CD4-positive, alpha-beta T cell treated with Interleukin-12 subunit alpha and Interleukin-12 subunit beta, for 1 hour (primary cell): ENCODE data around the gene IL16.

Experiments used
- DNase-seq: peaks from one replicate; pipeline ENCODE4 v3.0.0-alpha.2; 2020

Gene IL16

DNA sequence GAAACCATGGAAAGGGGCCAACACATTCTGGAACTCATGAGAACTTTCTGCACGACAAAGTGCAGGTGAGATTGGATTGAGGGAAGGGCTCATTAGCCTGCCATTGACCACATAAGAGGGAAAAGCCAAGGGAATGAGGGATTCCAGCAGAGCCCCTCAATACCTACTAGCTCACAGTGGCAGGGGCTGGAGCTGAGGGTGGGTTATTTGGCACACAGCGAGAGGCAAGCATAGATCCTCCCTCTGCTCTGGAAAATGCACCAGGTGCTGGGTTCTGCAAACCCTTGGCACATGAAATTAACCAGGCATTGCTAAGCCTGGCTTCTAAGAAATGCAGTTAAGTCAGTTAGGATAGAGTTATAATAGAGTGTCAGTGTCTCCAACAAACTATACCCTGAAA lies 60.8 kb downstream of the IL16 start:
- DNase-seq = no peak

DNA sequence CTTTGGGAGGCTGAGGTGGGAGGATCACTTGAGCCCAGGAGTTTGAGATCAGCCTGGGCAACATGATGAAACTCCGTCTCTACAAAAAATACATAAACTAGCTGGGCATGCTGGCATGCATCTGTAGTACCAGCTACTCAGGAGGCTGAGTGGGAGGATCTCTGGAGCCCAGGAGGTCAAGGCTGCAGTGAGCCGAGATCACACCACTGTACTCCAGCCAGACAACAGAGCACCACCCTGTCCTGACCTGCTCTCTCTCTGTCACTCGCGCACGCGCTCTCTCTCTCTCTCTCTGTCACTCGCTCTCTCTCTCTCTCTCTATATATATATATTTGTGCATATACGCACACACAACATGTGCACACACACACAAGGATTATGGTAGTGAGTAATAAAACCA lies 61.8 kb downstream of the IL16 start:
- no peak for DNase-seq

DNA sequence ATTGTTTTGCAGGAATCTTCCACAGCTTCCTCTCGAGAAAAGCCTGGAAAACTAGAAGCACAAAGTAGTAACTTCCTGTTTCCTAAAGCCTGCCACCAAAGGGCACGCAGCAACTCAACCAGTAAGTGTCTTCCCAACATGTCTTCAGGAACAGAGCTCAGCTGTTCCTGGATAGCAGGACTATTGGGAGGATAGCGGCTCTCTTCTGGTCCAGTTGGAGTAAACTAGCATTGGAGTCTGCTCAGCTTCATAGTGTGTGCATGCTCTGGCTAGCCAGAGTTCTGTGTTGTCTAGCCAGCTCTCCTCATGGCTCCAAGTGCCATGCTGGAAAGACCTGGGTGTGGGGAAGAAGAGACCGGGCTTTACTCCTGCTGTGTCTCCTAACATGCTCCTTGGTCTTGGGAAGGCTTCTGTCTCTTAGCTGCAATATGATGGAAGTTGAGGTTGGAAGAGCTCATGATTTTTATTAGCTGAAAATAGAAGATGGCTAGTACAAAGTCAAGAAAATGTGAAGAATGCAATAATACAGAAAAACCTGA lies 63.1 kb downstream of the IL16 start:
- no peak for DNase-seq

DNA sequence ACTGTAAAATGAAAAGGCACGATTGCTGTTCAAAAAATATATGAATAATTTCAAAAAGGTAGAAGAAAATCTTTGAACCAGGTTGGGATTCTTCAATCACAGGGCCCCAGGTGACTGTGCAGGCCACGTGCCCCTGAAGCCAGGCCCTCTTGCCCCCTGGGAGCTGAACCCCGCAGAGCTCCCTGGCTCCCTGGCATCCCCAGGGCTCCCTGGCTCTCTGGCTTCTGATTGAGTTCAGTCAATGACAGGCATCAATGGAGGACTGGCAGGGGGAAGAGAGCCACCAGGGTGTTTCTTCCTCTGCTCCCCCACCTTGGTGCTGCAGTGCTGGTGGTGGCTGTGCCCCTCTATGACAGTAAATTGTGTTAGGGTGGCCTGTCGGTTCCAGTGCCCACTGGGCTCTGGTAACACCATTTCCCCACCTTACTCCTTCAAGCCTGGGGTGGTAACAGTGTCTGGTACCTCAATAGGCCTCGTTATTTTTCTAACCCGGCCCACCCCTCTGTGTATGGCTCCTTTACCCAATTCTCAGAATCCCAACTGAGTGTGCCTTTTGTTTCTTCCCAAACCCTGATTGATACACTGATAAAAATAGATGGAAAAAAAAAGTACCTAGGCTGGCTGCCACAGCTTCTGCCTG lies 64.6 kb downstream of the IL16 start:
- DNase-seq = no peak

DNA sequence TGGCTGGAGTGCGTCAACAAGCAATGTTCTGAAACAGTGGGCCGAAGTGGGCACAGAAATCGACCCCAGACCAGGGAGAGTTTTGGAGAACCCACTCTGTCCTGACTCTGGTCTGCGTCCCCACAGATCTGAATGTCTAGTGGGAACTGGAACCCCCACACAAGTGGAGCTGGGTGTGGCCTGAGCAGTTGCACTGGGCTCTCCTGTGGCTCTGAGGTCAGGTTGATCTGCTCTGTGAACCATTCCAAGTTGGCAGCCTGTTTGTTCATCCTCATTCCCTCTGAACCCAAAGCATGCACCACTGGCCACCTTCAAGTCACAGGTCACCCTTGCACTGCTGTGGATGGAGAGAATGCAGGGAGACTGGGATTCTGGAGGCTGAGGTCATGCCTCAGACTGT lies 66.8 kb downstream of the IL16 start:
- no peak for DNase-seq

DNA sequence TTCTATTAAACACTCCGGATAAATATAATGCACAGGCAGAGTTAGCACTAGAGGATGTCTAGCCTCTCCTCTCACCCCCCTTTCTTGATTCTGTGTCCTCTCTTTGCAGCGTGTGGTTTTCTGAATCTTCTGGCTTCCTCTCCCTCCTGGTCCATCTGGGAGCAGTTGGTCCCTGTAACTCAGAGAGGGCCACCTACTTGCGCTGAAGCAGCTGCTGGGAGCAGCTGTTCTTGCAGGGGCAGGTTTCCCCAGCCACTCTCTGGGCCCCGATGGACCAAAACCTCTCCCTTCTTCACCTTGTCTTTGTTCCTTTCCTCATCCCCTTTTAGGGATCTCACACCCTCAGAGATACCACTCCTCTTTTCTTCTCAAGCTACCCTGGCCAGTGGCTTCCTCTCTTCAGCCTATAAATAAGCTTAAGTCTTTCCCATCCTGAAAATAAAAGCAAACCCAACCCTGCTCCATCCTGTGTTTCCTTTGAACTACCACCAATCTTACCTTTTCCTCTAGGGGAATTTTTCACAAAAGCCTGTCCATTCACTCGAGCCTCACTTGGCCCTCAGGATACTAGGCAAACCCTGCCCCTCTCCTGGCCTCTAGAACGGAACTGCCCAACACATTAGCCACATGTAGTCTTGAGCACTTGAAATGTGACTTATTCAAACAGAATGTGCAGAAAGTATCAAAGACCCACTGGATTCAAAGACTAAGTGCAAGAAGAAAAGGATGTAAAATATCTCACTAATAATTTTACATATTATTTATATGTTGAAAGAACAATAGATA lies 67.6 kb downstream of the IL16 start:
- no peak for DNase-seq

DNA sequence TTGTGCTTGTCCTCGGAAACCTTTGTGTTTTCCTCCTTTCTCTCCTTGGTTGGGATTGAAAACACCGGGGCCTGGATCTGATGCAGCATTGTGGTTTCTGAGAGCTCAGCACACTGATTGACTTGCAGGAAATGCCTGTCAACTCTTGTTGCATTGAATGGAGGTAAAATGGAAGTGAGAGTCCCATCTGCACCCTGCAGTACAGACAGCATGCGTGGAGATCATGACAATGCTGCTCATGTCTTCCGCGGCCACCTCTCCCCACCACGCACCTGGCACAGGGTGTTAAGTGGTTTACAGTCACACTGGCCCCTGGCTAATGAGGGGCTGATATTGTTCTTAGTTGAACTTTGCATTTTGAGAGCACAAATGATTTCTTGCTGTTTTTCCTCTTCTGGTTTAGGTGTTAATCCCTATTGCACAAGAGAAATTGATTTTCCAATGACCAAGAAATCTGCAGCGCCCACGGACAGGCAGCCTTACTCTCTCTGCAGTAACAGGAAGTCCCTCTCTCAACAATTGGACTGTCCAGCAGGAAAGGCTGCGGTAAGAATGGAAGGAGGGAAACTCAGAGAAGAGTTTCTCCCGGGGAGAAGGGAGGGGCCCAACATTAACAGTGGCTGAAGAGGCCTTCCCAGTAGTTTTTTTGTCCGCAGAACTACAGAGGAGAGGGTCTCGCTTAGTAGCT lies 68.7 kb downstream of the IL16 start:
- DNase-seq = no peak

DNA sequence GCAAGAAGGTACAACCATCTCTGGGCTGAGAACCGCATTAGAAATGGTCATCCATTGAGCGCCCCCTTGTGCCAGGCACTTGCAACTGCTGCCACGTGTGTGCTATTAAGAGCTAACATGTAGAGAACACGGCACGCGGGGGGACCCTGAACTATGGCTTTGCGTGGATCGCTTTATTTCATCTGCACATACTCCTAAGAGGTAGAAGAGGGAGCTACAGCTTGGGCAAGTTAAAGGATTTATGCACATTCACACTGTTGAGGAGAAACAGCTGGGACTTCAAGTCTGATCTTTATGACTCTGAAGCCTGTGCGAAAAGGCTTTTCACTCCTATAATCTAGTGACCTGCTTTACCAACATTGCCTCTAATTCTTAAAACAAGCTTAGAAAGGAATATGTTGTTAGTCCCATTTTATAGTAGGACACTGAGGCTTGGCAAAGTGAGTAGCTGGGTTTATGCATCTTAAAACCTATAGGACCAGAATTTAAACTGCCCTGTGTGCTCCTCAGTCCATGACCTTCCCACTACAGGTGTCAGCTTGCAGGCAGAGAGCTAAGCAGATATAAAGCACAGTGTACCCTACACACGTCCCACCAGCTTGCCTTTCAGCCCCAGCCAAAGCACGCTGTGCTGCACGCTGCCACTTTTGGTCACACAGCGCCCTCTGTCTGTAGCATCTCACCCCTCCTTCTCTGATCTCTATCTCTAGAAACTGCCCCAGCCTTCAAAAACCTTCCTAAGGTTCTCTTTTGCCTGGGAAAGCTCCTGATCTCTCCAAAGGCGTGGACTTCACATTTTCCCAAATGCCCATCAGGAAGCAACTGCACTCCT lies 69.5 kb downstream of the IL16 start:
- peak; percentile 83 for DNase-seq

DNA sequence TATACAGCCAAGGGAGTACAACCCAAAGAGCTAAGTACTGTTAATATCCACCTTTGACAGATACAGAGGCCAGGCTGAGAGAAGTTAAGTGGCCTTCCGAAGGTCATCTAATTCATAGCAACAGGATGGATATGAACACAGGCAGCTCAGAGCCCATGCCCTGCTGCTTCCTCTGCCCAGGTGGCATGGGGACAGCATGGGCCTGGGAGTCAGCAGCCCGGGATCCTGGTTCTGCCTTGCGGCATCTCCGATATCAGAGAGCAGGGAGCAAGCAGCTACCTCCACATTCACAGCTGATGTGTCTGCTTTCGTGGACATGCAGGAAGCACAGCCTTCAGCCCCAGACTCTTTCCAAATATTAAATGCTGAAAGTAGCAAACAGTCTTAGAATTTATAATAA lies 71.7 kb downstream of the IL16 start:
- no peak for DNase-seq

DNA sequence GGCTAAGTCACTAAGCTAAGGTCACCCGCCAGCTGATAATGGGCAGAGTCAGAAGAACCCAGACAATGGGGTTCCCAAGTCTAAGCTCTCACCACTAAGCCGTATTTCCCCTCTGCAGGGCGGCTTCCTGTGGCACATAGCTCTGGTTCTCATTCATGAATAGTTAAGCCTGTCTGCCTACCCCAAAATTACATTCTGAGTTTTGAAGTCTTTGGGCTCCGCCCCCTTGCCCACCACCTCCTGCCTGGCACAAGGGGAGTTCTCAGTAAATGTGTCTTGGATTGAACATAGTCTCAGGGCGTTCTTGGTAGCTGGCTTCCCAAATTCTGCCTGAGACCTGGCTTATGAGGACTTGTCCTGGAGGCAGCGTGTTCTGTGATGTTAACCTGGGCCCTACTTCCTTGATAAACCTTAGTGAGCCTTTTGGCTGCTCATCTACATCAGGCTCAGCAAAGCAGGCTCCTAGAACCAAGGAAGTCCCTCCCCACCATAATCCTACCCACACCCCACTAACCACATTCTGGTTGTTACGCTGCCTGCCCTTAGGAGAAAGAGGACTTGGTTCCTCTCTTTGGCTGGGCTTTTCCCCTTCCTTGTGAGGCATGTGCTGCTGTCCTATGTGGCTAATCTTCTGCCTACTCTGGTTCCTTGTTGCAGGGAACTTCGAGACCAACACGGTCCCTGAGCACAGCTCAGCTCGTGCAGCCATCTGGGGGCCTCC lies 72.4 kb downstream of the IL16 start:
- no peak for DNase-seq

DNA sequence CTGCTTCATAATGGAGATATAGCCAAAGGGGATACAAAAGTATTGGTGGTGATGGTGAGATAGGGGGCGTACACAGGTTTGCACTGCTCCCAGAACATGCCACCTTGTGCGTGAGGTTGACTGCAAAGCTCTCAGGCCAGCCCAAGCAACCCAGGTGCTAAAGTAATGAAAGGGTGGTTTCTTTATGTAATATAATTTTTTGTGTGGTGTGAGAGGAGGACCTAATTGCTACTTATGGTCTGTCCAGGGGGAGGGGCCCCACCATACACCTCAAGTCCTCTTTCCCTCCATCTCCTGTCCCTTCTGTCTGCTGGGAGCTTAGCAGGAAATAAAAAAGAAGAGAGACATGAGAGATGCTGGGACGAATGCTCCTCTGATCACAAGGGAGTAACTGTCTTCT lies 73.5 kb downstream of the IL16 start:
- no peak for DNase-seq

DNA sequence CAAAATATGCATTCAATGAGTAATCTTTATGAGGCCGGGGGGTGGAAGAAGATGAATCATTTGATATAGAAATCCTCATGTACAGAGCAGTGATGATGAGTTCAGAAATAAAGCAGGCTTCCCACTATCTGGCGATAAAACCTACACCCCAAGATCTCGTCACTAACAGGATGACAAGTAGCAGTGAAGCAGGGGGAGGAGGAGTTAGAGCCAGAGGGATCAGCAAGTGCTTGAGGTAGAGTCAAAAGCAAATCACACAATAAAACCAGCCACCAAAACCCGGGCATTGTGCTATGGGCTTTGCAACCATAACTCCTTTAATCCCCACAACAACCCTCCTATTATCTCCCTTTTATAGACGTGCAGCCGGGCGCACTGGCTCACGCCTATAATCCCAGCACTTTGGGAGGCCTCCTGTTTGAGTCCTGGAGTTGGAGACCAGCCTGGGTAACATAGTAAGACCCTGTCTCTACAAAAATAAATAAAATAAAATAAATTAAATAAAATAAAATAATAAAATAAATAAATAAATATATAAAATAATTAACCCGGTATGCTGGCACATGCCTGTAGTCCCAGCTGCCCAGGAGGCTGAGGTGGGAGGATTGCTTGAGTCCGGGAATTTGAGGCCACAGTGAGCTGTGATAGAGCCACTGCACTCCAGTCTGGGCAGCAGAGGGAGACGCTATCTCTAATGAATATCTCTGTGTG lies 74.3 kb downstream of the IL16 start:
- no peak for DNase-seq

DNA sequence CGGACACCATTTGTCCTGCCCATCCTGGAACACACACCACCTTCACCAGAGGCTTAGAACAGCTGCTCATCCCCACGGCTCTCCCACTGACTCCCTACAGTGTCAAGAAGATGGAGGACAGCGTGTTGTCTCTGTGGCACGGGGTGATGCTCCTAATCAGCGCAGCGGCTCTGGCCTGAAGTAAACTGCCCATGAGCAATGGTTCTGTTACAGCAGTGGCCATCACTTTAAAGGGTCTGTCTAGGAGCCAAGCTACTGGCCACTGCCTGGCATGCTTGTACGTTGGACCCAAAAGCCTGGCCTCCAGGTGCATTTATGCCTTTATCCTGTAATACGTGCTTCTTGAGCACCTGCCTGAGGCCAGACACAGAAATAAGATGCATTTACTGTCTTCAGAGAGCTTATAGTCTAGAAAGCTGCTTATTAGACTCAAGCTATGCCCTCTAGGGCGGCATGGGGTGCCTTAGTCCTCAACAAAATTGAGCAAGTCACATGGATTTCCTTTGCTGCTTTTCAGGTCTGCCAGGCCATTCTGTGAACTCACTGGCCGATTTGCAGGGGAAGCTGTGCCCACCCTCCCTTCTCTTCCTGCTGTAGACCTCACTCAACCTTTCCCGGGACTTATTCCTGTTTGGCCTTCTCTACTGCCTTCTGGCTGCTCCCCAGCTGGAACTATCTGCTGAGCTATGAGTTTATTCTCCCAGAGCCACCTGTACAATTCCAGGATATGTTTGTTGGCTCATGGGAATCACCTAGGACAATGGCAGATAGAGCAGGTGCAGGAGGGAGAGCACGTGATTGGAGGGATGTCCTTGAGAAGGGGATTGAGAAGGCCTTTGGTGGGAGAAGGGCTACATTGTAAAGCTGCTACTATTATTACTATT lies 75.3 kb downstream of the IL16 start:
- DNase-seq = no peak

DNA sequence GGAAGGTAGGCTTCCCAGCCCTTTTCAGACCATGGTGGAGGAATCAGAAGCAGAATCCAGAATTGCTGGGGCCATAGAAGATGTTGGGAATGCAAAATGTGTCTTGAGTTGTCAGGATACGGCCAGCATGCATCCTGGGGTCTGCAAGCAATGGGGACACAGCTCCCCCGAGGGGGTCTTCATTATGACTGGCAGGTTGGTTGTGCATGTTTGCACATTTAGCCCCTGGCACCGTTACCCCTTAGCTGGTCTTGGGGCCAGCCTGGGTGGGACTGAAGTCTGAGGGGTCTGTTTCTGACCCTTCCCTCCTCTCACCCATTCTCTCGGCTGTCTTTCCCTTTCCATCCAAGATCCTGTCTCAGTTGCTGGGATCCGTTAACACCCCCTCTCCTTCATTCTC lies 76.5 kb downstream of the IL16 start:
- DNase-seq = no peak

DNA sequence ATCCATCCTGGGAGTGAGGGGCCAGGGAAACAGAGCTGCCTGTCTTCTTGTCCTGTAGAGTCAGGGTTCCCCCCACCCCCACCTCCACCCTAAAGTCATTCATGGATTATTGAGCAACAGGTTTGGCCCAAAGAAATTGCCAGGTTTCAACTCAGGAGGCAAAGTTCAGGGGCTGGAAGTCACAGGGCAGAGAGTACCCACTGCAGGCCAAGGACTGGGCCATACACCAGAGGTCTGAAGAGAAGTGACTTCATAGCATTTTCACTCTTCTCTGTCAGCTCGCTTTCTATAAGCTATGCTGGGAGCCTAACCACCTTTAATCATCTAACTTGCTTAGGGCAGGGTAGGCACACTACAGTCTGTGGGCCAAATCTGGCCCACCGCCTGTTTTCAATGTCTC lies 77.2 kb downstream of the IL16 start:
- no peak for DNase-seq

DNA sequence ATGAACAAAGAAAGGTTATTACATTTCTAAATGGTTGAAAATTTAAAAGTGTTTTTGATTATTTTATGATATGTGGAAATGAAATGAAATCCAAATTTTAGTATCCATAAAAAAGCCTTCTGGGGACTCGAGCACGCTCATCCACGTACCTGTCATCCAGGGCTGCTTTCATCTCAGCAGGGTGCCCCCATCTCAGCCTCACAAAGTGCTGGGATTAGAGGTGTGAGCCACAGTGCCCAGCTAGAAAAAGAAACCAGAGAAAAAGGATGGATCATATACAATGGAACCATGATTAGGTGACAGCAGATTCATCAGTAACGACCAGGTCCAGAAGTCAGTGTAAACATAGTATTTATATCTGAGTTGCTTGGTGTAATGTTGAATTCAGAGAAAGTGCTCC lies 77.6 kb downstream of the IL16 start:
- no peak for DNase-seq

DNA sequence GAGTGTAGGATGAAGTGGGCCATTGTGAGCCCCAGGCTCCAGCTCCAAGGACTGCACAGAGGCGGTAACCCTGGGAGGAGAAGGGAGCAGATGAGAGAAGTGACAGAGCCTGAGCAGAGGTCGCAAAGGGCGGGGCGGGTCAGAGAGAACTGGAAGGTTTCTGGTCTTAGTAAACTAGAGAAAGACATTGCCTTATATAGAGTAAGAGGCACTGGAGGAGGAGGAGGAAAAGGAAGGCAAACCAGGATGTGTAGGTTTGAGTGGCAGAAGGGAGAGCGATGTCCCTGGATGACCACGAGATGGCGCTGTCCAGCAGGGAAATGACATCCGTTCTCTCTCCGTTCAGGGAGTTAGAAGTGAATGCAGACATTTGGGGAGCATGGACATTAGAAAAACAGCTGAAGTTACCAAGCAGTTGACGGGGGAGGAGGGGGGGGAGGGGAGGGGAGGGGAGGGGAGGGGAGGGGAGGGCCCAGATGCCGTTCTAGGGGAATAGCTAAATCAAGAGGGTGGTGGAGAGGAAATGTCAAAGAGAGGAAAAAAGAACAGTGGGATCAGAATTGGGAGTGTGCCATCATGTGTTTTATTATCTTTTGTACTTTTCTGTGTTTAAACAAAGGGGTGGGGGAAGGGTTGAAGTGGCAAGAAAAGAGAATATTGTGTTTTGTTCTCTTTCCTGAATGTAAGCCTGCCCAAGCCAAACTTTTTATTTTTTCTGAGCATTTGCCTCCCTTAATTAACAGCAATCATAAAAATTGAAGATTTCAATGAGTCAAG lies 78.4 kb downstream of the IL16 start:
- DNase-seq = peak; percentile 84

DNA sequence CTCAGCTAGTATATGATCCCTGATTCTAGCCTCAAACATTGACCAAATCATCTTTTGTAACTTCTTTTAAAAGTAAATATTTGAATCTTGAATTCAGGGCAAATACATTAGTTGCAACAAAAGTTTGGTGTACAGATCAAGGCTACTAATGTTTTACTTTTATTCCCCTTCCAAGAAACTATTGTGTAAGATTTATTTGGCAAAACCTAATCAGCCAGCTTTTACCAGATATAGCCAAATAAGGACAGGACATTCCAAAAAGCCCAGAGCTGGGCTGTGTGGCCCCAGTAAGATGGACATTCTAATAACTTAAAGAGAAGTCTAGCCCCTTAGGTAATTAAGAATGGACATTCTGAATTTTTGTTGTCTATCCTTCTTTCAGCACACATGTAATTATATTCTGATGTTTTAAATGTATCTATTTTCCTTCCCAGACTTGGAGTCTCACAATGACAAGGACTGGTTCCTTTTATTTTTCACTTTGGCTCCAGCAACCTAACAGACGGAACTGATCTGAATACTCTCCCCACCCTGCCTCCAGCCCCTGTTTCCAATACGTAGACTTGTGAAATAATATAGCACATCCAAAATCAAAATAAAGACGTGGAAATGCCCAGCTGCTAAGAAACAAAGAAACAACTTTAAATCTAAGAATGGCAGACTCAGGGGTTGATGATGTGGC lies 79.2 kb downstream of the IL16 start:
- DNase-seq = no peak

DNA sequence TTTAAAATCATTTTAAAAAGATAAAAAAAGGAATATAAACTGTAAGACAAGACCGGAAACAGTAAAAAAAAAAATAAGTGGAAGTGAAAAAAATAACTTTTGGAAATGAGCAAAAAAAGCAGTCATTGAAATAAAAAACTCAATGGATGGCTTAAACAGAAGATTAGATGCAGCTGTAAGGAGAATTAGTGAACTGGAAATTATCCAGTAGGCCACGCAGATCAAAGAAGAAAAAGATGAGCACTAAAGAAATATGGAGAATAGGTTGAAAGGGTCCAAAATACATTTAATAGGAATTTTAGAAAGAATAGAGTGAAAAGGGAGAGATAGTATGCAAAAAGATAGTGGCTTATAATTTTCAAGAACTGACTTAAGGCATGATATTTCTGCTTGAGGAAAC lies 80.3 kb downstream of the IL16 start:
- DNase-seq = no peak
